ENCODE measurements around the gene VEGFB.

The VEGFB gene

GRCh38 chr11:64233913-64234586, at the start of gene VEGFB:
TSS of gene VEGFB (plus strand) at chr11:64234584. CDS start at chr11:64234834, 250 bp downstream.
- peak; percentile 69 for DNase-seq

DNA sequence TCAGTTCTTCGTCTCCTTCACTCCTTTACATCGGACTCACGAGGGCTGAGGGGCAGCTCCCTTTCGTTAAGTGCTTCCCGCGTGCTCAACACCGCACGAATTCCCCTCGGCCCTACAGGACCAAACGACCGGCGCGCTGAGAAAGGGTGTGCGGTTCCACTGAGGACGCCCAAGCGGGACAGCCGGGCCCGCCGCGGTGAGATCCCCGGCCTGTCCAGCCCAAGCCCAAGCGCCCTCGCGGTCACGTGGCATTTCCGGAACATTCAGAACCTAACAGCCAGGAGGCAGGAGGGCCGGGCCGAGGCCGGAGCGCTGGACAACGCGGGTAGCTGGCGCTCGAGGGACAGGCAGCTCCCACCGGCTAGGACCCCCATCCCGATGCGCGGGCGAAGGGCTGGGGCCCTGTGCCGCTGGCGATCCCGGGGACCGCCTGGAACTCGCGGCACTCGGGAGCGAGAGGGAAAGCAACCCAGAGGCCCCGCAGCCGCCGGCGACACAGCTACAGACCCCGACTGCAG, 49.1 kb upstream of the VEGFB start:
- no peak for DNase-seq

DNA sequence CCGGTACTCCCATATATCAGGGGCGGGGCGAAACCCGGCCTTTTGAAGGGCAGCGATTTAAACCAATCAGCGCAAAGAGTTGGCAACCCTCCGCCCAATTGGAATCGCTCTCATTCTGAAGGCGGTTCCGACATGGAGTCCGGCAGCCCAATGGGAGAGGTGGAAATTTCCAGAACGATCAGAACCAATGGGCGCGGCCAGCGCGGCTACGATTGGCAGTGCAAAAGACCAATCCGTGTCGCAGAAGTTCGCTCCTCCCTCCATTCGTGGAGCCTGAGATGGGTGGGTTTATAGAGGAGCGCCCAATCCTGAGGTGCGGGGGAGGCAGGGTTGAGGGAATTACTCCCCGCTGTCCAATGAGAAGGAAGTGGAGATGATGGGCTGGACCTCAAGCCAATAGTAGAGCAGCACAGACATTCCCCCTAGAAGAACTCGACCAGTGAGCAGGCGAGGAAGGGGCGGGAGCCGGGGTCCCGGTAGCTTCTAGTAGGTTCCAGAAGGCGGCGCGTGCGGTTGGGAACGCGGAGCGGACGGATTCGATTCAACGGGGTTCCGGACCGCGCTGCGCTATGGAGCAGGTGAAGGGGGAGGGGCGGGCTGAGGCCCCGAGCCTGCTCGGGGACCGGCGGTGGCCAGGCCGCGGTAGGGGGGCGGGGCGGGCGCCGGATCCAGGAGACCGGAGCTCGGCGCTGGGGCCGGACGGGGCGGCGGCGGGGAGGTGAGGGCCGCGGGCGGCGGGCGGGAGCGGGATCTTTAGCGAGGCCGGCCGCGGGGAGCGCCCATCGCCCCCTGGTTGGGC, 48.5 kb upstream of the VEGFB start, which contains the start of gene STIP1:
Gene STIP1, plus strand, starts transcription at position 479 of the 799 bp plus-strand sequence. Its CDS starts 91 bp downstream, at position 570.
- DNase-seq, result peak; percentile 98

DNA sequence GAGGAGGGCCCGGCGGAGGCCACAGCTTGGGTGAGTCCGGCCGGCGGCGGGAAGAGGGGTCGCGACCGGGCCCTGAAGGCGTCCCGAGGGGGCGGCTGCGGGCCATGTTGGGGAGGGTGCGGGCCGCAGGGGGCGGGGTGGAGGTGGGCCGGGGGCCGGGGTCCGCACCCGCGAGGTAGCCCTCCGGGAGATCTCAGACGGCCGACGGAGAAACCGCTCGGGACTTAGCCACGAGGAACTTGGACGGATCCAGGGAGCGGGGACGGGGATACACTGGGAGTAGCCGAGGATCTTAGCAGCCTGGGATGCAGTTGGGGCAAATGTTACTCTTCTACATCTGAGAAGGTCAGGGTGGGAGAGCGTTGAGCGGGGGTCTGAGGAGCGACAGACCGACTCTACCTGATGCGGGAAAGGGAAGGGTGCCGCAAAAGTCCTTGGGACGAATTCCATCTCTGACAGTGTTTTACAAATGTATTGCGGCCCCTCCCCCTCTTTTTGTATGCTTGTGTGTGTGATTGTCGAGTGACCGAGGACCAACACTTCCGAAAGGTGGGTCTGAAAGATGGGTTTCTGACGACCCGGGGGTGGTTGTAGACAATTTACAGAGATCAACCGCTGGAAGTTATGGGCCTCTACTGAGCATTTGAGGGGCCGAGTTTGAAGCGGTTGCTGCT, 47.8 kb upstream of the VEGFB start:
- peak; percentile 19 for DNase-seq

- no peak for DNase-seq
Observed at GRCh38 chr11:64192434-64192833, 42.0 kb upstream of the VEGFB start.

GRCh38 chr11:64196626-64197025, 37.8 kb upstream of the VEGFB start:
- no peak for DNase-seq

GRCh38 chr11:64198511-64198910, 35.9 kb upstream of the VEGFB start:
- no peak for DNase-seq

- DNase-seq, result no peak
Observed at GRCh38 chr11:64201543-64201942, 32.8 kb upstream of the VEGFB start.

GRCh38 chr11:64202992-64203391, 31.4 kb upstream of the VEGFB start:
- DNase-seq, result no peak

GRCh38 chr11:64203421-64204079, 30.8 kb upstream of the VEGFB start:
- no peak for DNase-seq

DNA sequence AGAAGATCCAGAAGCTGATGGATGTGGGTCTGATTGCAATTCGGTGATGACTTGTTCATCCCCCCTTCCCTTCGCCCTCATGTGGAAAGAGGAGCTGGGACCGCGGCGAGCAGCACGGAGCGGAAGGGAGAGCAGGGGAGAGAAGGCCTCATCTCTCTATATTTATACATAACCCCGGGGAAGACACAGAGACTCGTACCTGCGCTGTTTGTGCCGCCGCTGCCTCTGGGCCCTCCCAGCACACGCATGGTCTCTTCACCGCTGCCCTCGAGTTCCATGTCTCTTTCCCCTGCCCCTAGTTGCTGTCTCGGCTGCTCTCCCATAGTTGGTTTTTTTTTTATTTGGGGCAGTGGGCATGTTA, 30.3 kb upstream of the VEGFB start:
- no peak for DNase-seq

- peak; percentile 79 for DNase-seq
Observed at GRCh38 chr11:64204464-64204989, 29.9 kb upstream of the VEGFB start.

- peak; percentile 73 for DNase-seq
Observed at GRCh38 chr11:64206457-64207255, 27.7 kb upstream of the VEGFB start, which contains the start of gene FERMT3. TSS of gene FERMT3 (plus strand) at chr11:64206721. CDS start at chr11:64207365, 644 bp downstream.

DNA sequence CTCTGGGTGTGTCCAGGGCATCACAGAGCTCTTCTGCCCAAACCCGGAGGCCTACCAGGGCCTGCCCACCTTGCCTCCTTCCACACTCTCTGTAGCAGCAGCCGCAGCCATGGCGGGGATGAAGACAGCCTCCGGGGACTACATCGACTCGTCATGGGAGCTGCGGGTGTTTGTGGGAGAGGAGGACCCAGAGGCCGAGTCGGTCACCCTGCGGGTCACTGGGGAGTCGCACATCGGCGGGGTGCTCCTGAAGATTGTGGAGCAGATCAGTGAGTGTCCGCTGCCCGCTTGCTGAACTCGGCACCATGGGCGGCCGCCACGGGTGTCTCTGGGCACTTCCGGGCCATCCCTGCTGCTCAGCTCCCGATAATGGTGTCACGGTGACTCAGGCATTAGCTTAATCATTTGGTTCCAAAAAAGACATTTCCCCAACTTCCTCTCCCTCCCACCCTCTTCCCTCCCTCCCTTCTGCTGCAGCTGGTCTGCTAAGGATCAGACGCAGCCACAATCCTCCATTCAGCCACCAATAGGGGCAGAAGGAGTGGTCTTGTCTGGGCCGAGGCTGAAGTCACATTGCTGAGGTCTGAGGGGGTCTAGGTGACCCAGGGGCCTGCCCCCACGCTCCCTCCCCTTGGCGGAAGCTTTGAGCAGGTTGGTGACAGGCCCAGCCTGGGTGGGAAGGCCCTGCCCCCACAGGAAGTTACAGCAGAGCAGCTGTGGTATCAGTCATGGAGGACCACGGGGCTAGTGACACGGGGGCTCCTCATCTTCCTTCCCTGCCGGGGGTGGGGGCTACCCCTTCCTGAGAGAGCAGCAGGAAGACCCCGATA, 26.9 kb upstream of the VEGFB start:
- DNase-seq, result peak; percentile 86

GRCh38 chr11:64208086-64208795, 26.1 kb upstream of the VEGFB start:
- no peak for DNase-seq

- no peak for DNase-seq
Observed at GRCh38 chr11:64208796-64209562, 25.4 kb upstream of the VEGFB start.

DNA sequence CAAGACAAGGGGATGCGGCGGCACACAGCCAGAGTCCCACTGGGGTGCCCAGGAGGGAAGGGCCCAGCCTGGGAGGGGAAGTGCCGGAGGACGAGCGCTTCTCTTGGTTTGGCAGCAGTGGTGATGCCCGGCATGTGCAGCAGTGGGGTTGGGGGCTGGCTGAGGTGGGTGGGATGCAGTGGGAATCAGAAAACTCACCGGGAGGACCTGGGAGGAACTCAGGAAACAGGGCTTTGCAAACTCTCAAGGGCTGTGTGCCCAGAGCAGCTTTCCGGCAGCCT, 24.9 kb upstream of the VEGFB start:
- DNase-seq, result no peak

- no peak for DNase-seq
Observed at GRCh38 chr11:64210301-64211020, 23.9 kb upstream of the VEGFB start.
